Muscle of leg (tissue), 11 donors: ENCODE data around the gene VRK2. TPM values are rescaled to one million over a fixed set of nuclear protein-coding genes. Genes with fewer than 3 reads are reported as not detected.
"Not testable (repeated sequence)": the region's sequence is repeated elsewhere in the genome, so short reads cannot be mapped to it uniquely, and the experiment has no call there.

ENCODE experiments used
- DNase-seq: peaks from one replicate; pipeline ENCODE4 v3.0.0; 2013
- H3K27ac ChIP-seq: one replicate; pipeline ENCODE4 v1.5.1; 2013; ENCODE audit warnings: mild to moderate bottlenecking, low read length, control low read depth
- H3K27me3 ChIP-seq: one replicate; pipeline ENCODE4 v1.6.1; 2013; ENCODE audit warnings: low read length; ENCODE audit not compliant: control insufficient read depth, insufficient read depth
- H3K36me3 ChIP-seq: one replicate; pipeline ENCODE4 v1.6.1; 2013; ENCODE audit warnings: low read length; ENCODE audit not compliant: control insufficient read depth, insufficient read depth
- H3K4me1 ChIP-seq: one replicate; pipeline ENCODE4 v1.6.1; 2013; ENCODE audit warnings: low read length; ENCODE audit not compliant: control insufficient read depth, insufficient read depth
- H3K4me3 ChIP-seq: one replicate; pipeline ENCODE4 v1.5.1; 2013; ENCODE audit warnings: low read length, control low read depth
- H3K9me3 ChIP-seq: replicated peaks from 2 replicates; pipeline ENCODE4 v1.6.1; 2013; ENCODE audit warnings: low read depth, low read length; ENCODE audit not compliant: control insufficient read depth
- WGBS: methylation state at CpG from one replicate; pipeline ENCODE4 v1.1.5; 2013; ENCODE audit warnings: missing lambda C conversion rate; ENCODE audit not compliant: insufficient coverage; 5-methylcytosine and 5-hydroxymethylcytosine counted together
- polyA plus RNA-seq, 8 donors: library from polyadenylated mRNA; unstranded; fragments of 120-200 nt; gene quantifications; one replicate each; pipeline versions ENCODE4 v1.2.1 to v1.2.3, GENCODE V29; 2013; ENCODE audit warnings: inconsistent platforms in 1 of 8, low replicate concordance in 1 of 8; ENCODE audit not compliant: insufficient read length in 8 of 8, insufficient read depth in 1 of 8
- total RNA-seq: library from RNA; stranded (reverse); fragments of 120-200 nt; gene quantifications from one replicate; pipeline ENCODE4 v1.2.4, GENCODE V29; 2013

The VRK2 gene
- total and polyA plus RNA-seq, 9 donors, result 12.2 to 17.7 (median 14.2) TPM

- no peak overlapping the region for H3K4me3 ChIP-seq
- H3K36me3 ChIP-seq, result peaks cover 5% of the 10 kb centered on the region
- no peaks in the 10 kb centered on the region for H3K27me3 ChIP-seq
- H3K4me1 ChIP-seq, result no peaks in the 10 kb centered on the region
- no peak overlapping the region for H3K27ac ChIP-seq
- WGBS, result no CpG with 5 or more reads among the region's 7 CpGs
- no peaks in the 10 kb centered on the region for H3K9me3 ChIP-seq
- no peak for DNase-seq
Observed at GRCh38 chr2:58155160-58155778, 108.7 kb downstream of the VRK2 start.

- no peak overlapping the region for H3K4me3 ChIP-seq
- H3K36me3 ChIP-seq, result peaks cover 10% of the 10 kb centered on the region
- H3K27ac ChIP-seq, result no peak overlapping the region
- H3K27me3 ChIP-seq, result no peaks in the 10 kb centered on the region
- no peak for DNase-seq
- H3K4me1 ChIP-seq, result no peaks in the 10 kb centered on the region
- no peaks in the 10 kb centered on the region for H3K9me3 ChIP-seq
Observed at GRCh38 chr2:58156780-58157179, 110.2 kb downstream of the VRK2 start.

- no peaks in the 10 kb centered on the region for H3K4me1 ChIP-seq
- no peak for DNase-seq
- no peaks in the 10 kb centered on the region for H3K27me3 ChIP-seq
- H3K27ac ChIP-seq, result no peak overlapping the region
- no peak overlapping the region for H3K4me3 ChIP-seq
- peaks cover 10% of the 10 kb centered on the region for H3K36me3 ChIP-seq
- no peaks in the 10 kb centered on the region for H3K9me3 ChIP-seq
Observed at GRCh38 chr2:58157754-58158153, 111.1 kb downstream of the VRK2 start.

DNA sequence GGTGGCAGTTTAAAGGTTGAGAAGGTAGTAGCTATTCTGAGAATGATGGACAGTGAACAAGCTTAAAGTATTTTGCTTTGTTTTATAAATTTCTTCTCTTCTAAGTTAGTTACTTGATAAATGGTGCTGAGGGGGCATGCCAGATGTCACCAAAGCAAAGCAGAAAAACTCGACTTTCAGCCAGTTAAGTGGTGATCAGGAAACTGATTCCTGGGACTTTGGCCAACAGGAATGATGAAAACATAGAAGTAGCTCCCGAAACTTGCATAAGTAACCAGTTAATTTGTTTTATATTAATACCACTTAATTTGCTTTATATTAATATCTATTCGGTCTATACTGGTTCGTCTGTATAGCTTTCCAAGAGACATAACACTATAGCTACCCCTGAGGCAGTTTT is 111.9 kb downstream of the VRK2 start:
- H3K4me3 ChIP-seq, result no peak overlapping the region

DNA sequence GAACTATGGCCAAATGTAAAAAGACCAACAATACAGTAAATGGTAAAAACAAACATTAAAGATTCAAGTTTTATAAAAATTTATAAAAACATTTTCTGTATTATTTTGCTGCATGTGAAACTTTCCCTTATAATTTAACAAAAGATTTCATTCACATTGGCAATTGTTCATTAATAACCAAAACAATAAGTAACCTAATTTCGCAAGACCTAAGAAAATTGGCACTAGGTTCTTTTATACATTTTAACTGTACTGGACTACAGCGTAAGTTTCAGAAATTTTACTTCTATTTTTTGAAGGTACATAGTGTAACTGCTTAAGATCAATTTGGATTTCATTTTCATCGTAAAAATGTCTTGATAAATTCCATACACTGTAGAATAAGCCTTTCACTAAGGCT is 117.3 kb downstream of the VRK2 start:
- Histone ChIP-seq H3K27me3 (no peaks in the 10 kb centered on the region), H3K4me1 (no peaks in the 10 kb centered on the region), H3K4me3 (no peak overlapping the region), H3K36me3 (peaks cover 7% of the 10 kb centered on the region), H3K9me3 (no peaks in the 10 kb centered on the region), H3K27ac (no peak overlapping the region)
- WGBS, result no CpG with 5 or more reads among the region's 3 CpGs
- no peak for DNase-seq

More for the DNA sequence above, 111.9 kb downstream of the VRK2 start:
- Histone ChIP-seq H3K4me1 (no peaks in the 10 kb centered on the region), H3K27ac (no peak overlapping the region), H3K27me3 (no peaks in the 10 kb centered on the region), H3K36me3 (peaks cover 10% of the 10 kb centered on the region), H3K9me3 (no peaks in the 10 kb centered on the region)
- no peak for DNase-seq
- no CpG with 5 or more reads among the region's 4 CpGs for WGBS

DNA sequence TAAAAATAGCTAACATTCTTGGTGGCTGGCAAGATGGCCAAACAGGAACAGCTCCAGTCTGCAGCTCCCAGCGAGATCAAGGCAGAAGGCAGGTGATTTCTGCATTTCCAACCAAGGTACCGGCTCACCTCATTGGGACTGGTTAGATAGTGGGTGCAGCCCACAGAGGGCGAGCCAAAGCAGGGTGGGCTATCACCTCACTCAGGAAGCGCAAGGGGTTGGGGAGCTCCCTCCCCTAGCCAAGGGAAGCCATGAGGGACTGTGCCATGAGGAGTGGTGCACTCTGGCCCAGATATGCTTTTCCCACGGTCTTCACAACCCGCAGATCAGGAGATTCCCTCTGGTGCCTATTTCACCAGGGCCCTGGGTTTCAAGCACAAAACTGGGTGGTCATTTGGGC is 121.5 kb downstream of the VRK2 start:
- not testable (repeated sequence) for H3K36me3 ChIP-seq, H3K9me3 ChIP-seq, H3K4me1 ChIP-seq, H3K27ac ChIP-seq, DNase-seq, H3K27me3 ChIP-seq, H3K4me3 ChIP-seq
- WGBS, result 100% methylated on average over 1 of the region's 6 CpGs

DNA sequence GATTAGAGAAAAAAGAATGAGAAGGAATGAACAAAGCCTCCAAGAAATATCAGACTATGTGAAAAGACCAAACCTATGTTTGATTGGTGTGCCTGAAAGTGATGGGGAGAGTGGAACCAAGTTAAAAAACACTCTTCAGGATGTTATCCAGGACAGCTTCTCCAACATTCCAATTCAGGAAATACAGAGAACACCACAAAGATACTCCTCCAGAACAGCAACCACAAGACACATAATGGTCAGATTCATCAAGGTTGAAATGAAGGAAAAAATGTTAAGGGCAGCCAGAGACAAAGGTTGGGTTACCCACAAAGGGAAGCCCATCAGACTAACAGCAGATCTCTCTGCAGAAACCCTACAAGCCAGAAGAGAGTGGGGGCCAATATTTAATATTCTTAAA is 123.2 kb downstream of the VRK2 start:
- H3K36me3 ChIP-seq, H3K4me1 ChIP-seq, H3K27ac ChIP-seq, H3K27me3 ChIP-seq, DNase-seq, H3K4me3 ChIP-seq, H3K9me3 ChIP-seq: not testable (repeated sequence)

DNA sequence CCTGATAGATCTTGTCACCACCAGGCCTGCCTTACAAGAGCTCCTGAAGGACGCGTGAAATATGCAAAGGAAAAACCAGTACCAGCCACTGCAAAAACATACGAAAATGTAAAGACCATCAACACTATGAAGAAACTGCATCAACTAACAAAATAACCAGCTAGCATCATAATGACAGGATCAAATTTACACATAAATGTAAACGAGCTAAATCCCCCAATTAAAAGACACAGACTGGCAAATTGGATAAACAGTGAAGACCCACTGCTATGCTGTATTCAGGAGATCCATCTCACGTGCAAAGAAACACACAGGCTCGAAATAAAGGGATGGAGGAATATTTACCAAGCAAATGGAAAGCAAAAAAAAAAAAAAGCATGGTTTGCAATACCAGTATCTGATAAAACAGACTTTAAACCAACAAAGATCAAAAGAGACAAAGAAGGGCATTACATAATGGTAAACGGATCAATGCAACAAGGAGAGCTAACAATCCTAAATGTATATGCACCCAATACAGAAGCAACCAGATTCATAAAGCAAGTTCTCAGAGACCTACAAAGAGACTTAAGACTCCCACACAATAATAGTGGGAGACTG is 123.8 kb downstream of the VRK2 start:
- not testable (repeated sequence) for H3K27me3 ChIP-seq, H3K4me1 ChIP-seq, H3K9me3 ChIP-seq, DNase-seq, H3K4me3 ChIP-seq, H3K36me3 ChIP-seq, H3K27ac ChIP-seq
- WGBS, result no CpG with 5 or more reads among the region's 7 CpGs

DNA sequence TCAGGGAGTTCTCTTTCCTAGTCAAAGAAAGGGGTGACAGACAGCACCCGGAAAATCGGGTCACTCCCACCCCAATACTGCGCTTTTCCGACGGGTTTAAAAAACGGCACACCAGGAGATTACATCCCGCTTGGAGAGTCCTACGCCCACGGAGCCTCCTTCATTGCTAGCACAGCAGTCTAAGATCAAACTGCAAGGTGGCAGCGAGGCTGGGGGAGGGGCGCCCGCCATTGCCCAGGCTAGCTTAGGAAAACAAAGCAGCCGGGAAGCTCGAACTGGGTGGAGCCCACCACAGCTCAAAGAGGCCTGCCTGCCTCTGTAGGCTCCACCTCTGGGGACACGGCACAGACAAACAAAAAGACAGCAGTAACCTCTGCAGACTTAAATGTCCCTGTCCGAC is 125.2 kb downstream of the VRK2 start:
- not testable (repeated sequence) for H3K9me3 ChIP-seq, H3K4me3 ChIP-seq, H3K4me1 ChIP-seq, H3K27ac ChIP-seq, DNase-seq, H3K27me3 ChIP-seq, H3K36me3 ChIP-seq
- WGBS, result 98% methylated on average over 6 of the region's 16 CpGs

- not testable (repeated sequence) for H3K9me3 ChIP-seq, H3K27ac ChIP-seq, H3K4me3 ChIP-seq, H3K4me1 ChIP-seq, DNase-seq, H3K27me3 ChIP-seq, H3K36me3 ChIP-seq
- no CpG with 5 or more reads among the region's 4 CpGs for WGBS
Observed at GRCh38 chr2:58177187-58177586, 130.6 kb downstream of the VRK2 start.

- not testable (repeated sequence) for H3K4me3 ChIP-seq, H3K4me1 ChIP-seq, DNase-seq, H3K9me3 ChIP-seq, H3K27me3 ChIP-seq, H3K36me3 ChIP-seq, H3K27ac ChIP-seq
- WGBS, result no CpG with 5 or more reads among the region's 3 CpGs
Observed at GRCh38 chr2:58180175-58180574, 133.6 kb downstream of the VRK2 start.
